IMR-90 (cell line): ENCODE results near the gene TMOD1. TPM values are rescaled to one million over a fixed set of nuclear protein-coding genes. Genes with fewer than 3 reads are reported as not detected.

Experiments used
- ATAC-seq: fragments of 200-7000 bp; cut with Tn5 transposase; 2 replicates; pipeline ENCODE4 v1.9.1; 2020; ENCODE audit warnings: low read depth, mild to moderate bottlenecking, moderate library complexity
- BruUV-seq: library from RNA; stranded (reverse); fragments of 400-500 nt; replicated peaks from 2 replicates; lab custom pipeline; 2021; lab: Mats Ljungman, UMichigan
- CTCF ChIA-PET: fragments of 300-600 bp; formaldehyde crosslinking; extraction: SDS; loops from one replicate; lab custom pipeline; 2021; ENCODE audit warnings: antibody characterized with exemption; lab: Yijun Ruan, JAX
- POLR2A ChIA-PET: fragments of 300-600 bp; sonication (Branson Sonifier 250); formaldehyde crosslinking; loops from one replicate; lab custom pipeline; 2022; ENCODE audit warnings: antibody characterized with exemption; ENCODE audit not compliant: unreplicated experiment; lab: Charles Lee
- DNase-seq: peaks from one replicate; pipeline ENCODE4 v3.0.0; 2013
- H2AFZ ChIP-seq: replicated peaks from 2 replicates; pipeline ENCODE3; 2013; ENCODE audit warnings: low read length, mild to moderate bottlenecking; ENCODE audit not compliant: poor library complexity
- H2AK5ac ChIP-seq: 2 replicates; pipeline ENCODE4 v1.6.1; 2013; ENCODE audit warnings: low read depth, low read length, inconsistent platforms
- H2AK9ac ChIP-seq: replicated peaks from 2 replicates; pipeline ENCODE3; 2013; ENCODE audit warnings: mild to moderate bottlenecking, low read depth, low read length, moderate library complexity; ENCODE audit not compliant: poor library complexity
- H2BK120ac ChIP-seq: 2 replicates; pipeline ENCODE4 v1.6.1; 2013; ENCODE audit warnings: low read depth, low read length, inconsistent platforms
- H2BK15ac ChIP-seq: 3 replicates; pipeline ENCODE4 v1.6.1; 2013; ENCODE audit warnings: low read depth, low read length, inconsistent platforms
- H2BK20ac ChIP-seq: 2 replicates; pipeline ENCODE4 v1.6.1; 2013; ENCODE audit warnings: low read depth, mild to moderate bottlenecking, inconsistent platforms, low read length, moderate library complexity
- H2BK5ac ChIP-seq: 2 replicates; pipeline ENCODE4 v1.6.1; 2013; ENCODE audit warnings: mild to moderate bottlenecking, low read depth, low read length, inconsistent platforms; ENCODE audit not compliant: poor library complexity, severe bottlenecking
- H3K14ac ChIP-seq: replicated peaks from 2 replicates; pipeline ENCODE4 v1.6.1; 2013; ENCODE audit warnings: low read depth, low read length, inconsistent platforms
- H3K18ac ChIP-seq: 2 replicates; pipeline ENCODE4 v1.6.1; 2013; ENCODE audit warnings: low read depth, low read length, control low read depth
- H3K23ac ChIP-seq: 2 replicates; pipeline ENCODE4 v1.6.1; 2013; ENCODE audit warnings: low read depth, low read length, inconsistent platforms
- H3K27ac ChIP-seq: 2 replicates; pipeline ENCODE4 v1.5.1; 2013; ENCODE audit warnings: mild to moderate bottlenecking, control low read depth, low read length; ENCODE audit not compliant: insufficient read depth
- H3K27me3 ChIP-seq: 2 replicates; pipeline ENCODE4 v1.6.1; 2013; ENCODE audit warnings: low read length; ENCODE audit not compliant: control insufficient read depth, insufficient read depth
- H3K36me3 ChIP-seq: 2 replicates; pipeline ENCODE4 v1.6.1; 2013; ENCODE audit warnings: low read length, mixed read lengths; ENCODE audit not compliant: control insufficient read depth, insufficient read depth
- H3K4ac ChIP-seq: 2 replicates; pipeline ENCODE4 v1.6.1; 2013; ENCODE audit warnings: low read depth, low read length, inconsistent platforms
- H3K4me1 ChIP-seq: 2 replicates; pipeline ENCODE4 v1.6.1; 2013; ENCODE audit warnings: low read length, mixed read lengths; ENCODE audit not compliant: control insufficient read depth, insufficient read depth
- H3K4me2 ChIP-seq: 2 replicates; pipeline ENCODE4 v1.6.1; 2013; ENCODE audit warnings: low read depth, mild to moderate bottlenecking, control low read depth, low read length, moderate library complexity
- H3K4me3 ChIP-seq: 2 replicates; pipeline ENCODE4 v1.5.1; 2013; ENCODE audit warnings: low read depth, mild to moderate bottlenecking, control low read depth, low read length, moderate library complexity; ENCODE audit not compliant: insufficient read depth
- H3K56ac ChIP-seq: 2 replicates; pipeline ENCODE4 v1.6.1; 2013; ENCODE audit warnings: low read length, inconsistent platforms; ENCODE audit not compliant: insufficient read depth; ENCODE audit errors: extremely low read depth
- H3K79me1 ChIP-seq, 2 experiments: 2 replicates each; pipeline ENCODE4 v1.6.1; 2013; ENCODE audit warnings: low read length in 2 of 2, inconsistent platforms in 1 of 2, low read depth in 1 of 2
- H3K9ac ChIP-seq: 2 replicates; pipeline ENCODE4 v1.6.1; 2013; ENCODE audit warnings: low read depth, low read length, control low read depth
- H3K9me1 ChIP-seq: 2 replicates; pipeline ENCODE4 v1.6.1; 2013; ENCODE audit warnings: low read length, inconsistent platforms; ENCODE audit not compliant: insufficient read depth
- H3K9me3 ChIP-seq: 2 replicates; pipeline ENCODE4 v1.6.1; 2013; ENCODE audit warnings: low read length; ENCODE audit not compliant: control insufficient read depth, insufficient read depth
- H4K20me1 ChIP-seq: 2 replicates; pipeline ENCODE4 v1.6.1; 2013; ENCODE audit warnings: low read length, inconsistent platforms; ENCODE audit not compliant: insufficient read depth
- H4K5ac ChIP-seq: 2 replicates; pipeline ENCODE4 v1.6.1; 2013; ENCODE audit warnings: mild to moderate bottlenecking, low read depth, low read length, control low read depth
- H4K8ac ChIP-seq, 2 experiments: 2 replicates each; pipeline ENCODE4 v1.6.1; 2013; ENCODE audit warnings: low read depth in 2 of 2, low read length in 2 of 2, control low read depth in 1 of 2, inconsistent platforms in 1 of 2
- H4K91ac ChIP-seq: 2 replicates; pipeline ENCODE4 v1.6.1; 2013; ENCODE audit warnings: low read depth, low read length, inconsistent platforms; ENCODE audit not compliant: insufficient read depth
- CTCF ChIP-seq: conservative IDR thresholded peaks from 2 replicates; pipeline ENCODE4 v1.5.1; 2012; ENCODE audit warnings: mild to moderate bottlenecking, low read depth, low read length, improper control_type of control experiment
- FOS ChIP-seq: fragments of 150-350 bp; IDR thresholded peaks from 2 replicates; pipeline ENCODE4 v1.6.1; 2016; ENCODE audit warnings: low read depth, low read length
- MXI1 ChIP-seq: IDR thresholded peaks from 2 replicates; pipeline ENCODE4 v1.6.1; 2012; ENCODE audit warnings: low read depth, mild to moderate bottlenecking, low read length, moderate library complexity, borderline replicate concordance
- WGBS, 2 experiments: methylation state at CpG; one replicate each; pipeline versions ENCODE4 v1.1.5 to v1.1.7; 2013; ENCODE audit warnings: missing lambda C conversion rate in 2 of 2; ENCODE audit not compliant: insufficient read length in 1 of 2; ENCODE audit errors: extremely low coverage in 2 of 2; 5-methylcytosine and 5-hydroxymethylcytosine counted together
- dilution Hi-C: fragments of 300-500 bp; cut with HindIII; formaldehyde crosslinking; loops from one replicate; pipeline ENCODE4 v1.14.3; 2018; ENCODE audit warnings: low sequenced_read_pairs; ENCODE audit not compliant: unreplicated experiment
- in situ Hi-C: fragments of 300-500 bp; cut with MboI; formaldehyde crosslinking; loops from 3 replicates; pipeline ENCODE4 v1.14.3; 2019; ENCODE audit warnings: low sequenced_read_pairs, inconsistent platforms, mixed read lengths
- intact Hi-C: fragments of 100-400 bp; cut with micrococcal nuclease; formaldehyde crosslinking; loops from 2 replicates; pipeline ENCODE4 v1.10.0; 2022
- polyA plus RNA-seq, 3 experiments: library from polyadenylated mRNA; depleted of rRNA; stranded (reverse); fragments of >200 nt; gene quantifications; 2 replicates each; pipeline ENCODE4 v1.2.3, GENCODE V29; 2012; ENCODE audit warnings: low replicate concordance in 1 of 3
- total RNA-seq: library from RNA; depleted of rRNA; stranded (reverse); fragments of >200 nt; gene quantifications from 2 replicates; pipeline ENCODE4 v1.2.3, GENCODE V29; 2012

TMOD1 gene
- total and polyA plus RNA-seq, 2 of the 4 experiments (the other 2 are of a cell fraction), result 0.18 to 0.38 TPM

GRCh38 chr9:97633859-97634490 is 132.5 kb downstream of the TMOD1 start:
- Histone ChIP-seq H3K9me3 (no peaks in the 10 kb centered on the region), H2BK15ac (no peak overlapping the region), H2AK9ac (peak overlapping the region; percentile 95), H3K9ac (peak overlapping the region; percentile 93), H3K27me3 (no peaks in the 10 kb centered on the region), H3K27ac (peak overlapping the region; percentile 95), H4K20me1 (peaks cover 36% of the 10 kb centered on the region), H4K91ac (peak overlapping the region; percentile 57; the same call in 1 of the 2 replicates), H4K8ac (peak overlapping the region; percentile 4 to 71; a peak in 2 of 4 replicates), H2AFZ (peak overlapping the region; percentile 97), H2BK5ac (peak overlapping the region; percentile 77), H3K4me3 (peak overlapping the region; percentile 59), H3K4me2 (peak overlapping the region; percentile 99), H3K56ac (peak overlapping the region; percentile 86), H3K4me1 (peaks cover 7% of the 10 kb centered on the region), H3K36me3 (no peaks in the 10 kb centered on the region), H2AK5ac (peak overlapping the region; percentile 57), H3K14ac (peak overlapping the region; percentile 93), H3K4ac (peak overlapping the region; percentile 68), H3K23ac (peak overlapping the region; percentile 87), H4K5ac (peak overlapping the region; percentile 25; the same call in 1 of the 2 replicates), H3K79me1 (peaks cover 12 to 46% of the 10 kb centered on the region in 2 experiments), H2BK120ac (no peak overlapping the region), H3K9me1 (no peaks in the 10 kb centered on the region; the same call in 1 of the 2 replicates), H3K18ac (no peak overlapping the region; the same call in 1 of the 2 replicates), H2BK20ac (no peak overlapping the region)
- dilution Hi-C loops (no loop called here), in situ Hi-C loops (no loop called here), intact Hi-C loops (no loop called here)
- no peak for TF ChIP-seq FOS
- peak; percentile 22; the same call in 1 of the 2 replicates for TF ChIP-seq MXI1
- TF ChIP-seq CTCF, result no peak
- peak; percentile 1; the same call in 1 of the 2 replicates for ATAC-seq
- DNase-seq, result peak; percentile 5
- ChIA-PET POLR2A (interaction anchor here (1.0 kb wide), 1 partner anchor 12 kb away, joined by 4 read pairs; no protein-coding TSS in a partner anchor), CTCF (interaction anchor here (1.7 kb wide), 1 partner anchor 35 kb away, joined by 6 read pairs; no protein-coding TSS in a partner anchor)
- WGBS, 2 experiments, result 0% methylated on average over 11 of the region's 43 CpGs; no CpG with 5 or more reads in 1 of the 2 experiments
- BruUV-seq, result no TSS peak
